Esophagus squamous epithelium (tissue), 4 donors: ENCODE data around the gene SLCO2B1.

Experiments used
- POLR2A ChIP-seq, 4 donors: fragments of 450-650 bp; IDR thresholded peaks; one replicate each; pipeline ENCODE4 v1.6.1; 2017; ENCODE audit warnings: antibody characterized with exemption in 4 of 4, mild to moderate bottlenecking in 4 of 4, moderate library complexity in 3 of 4
- TF ChIP-seq, protein P1 (sequence below), 6 experiments: fragments of 450-650 bp in 4 of 6; fragments of 200-600 bp in 2 of 6; sonication (generic) in 2 of 6; IDR thresholded peaks; one replicate each; pipeline ENCODE4 v1.5.1; 2016 to 2019; ENCODE audit warnings: antibody characterized with exemption in 6 of 6, mild to moderate bottlenecking in 4 of 6, moderate library complexity in 4 of 6

DNA sequence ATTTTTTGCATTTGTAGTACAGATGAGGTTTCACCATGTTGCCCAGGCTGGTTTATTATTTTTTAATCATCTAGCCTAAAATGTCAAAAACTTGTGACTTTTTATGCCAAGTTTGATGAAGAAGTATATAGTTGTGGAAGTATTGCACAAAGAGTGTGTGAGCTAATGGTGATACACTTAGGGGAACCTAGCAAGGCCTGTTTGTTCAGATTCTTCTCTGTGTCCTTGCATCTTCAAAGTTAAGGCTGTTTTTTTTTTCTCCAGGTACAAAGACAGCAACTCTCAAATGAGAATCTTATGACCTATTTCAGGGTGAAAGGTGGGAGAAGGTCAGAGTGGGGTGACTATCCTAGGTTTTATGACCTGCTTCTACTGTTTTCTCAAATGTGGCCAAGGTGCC lies 7.3 kb downstream of the SLCO2B1 start:
- TF ChIP-seq, protein P1, sequence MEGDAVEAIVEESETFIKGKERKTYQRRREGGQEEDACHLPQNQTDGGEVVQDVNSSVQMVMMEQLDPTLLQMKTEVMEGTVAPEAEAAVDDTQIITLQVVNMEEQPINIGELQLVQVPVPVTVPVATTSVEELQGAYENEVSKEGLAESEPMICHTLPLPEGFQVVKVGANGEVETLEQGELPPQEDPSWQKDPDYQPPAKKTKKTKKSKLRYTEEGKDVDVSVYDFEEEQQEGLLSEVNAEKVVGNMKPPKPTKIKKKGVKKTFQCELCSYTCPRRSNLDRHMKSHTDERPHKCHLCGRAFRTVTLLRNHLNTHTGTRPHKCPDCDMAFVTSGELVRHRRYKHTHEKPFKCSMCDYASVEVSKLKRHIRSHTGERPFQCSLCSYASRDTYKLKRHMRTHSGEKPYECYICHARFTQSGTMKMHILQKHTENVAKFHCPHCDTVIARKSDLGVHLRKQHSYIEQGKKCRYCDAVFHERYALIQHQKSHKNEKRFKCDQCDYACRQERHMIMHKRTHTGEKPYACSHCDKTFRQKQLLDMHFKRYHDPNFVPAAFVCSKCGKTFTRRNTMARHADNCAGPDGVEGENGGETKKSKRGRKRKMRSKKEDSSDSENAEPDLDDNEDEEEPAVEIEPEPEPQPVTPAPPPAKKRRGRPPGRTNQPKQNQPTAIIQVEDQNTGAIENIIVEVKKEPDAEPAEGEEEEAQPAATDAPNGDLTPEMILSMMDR (IDR thresholded peaks at IDR 0.05): no peak
- no peak for TF ChIP-seq POLR2A (IDR thresholded peaks at IDR 0.05)
